K562 (cell line): ENCODE data around the gene DGAT2. TPM values are rescaled to one million over a fixed set of nuclear protein-coding genes. Genes with fewer than 3 reads are reported as not detected.

ENCODE experiments used
- ATAC-seq: fragments of 200-7000 bp; cut with Tn5 transposase; 3 replicates; pipeline ENCODE4 v1.9.1; 2020; ENCODE audit warnings: moderate library complexity
- BruUV-seq: library from RNA; stranded (reverse); fragments of 400-500 nt; replicated peaks from 2 replicates; lab custom pipeline; 2021; lab: Mats Ljungman, UMichigan
- CTCF ChIA-PET: fragments of 300-600 bp; formaldehyde crosslinking; extraction: SDS; loops from one replicate; lab custom pipeline; 2021; ENCODE audit warnings: low intra/inter-chr PET ratio; lab: Yijun Ruan, JAX
- POLR2A ChIA-PET: fragments of 300-600, 350-650 bp; sonication (Branson Sonifier 250); formaldehyde crosslinking; extraction: SDS; loops from one replicate; lab custom pipeline; 2021; ENCODE audit warnings: antibody characterized with exemption, inconsistent platforms; lab: Yijun Ruan, JAX
- DNase-seq, 4 experiments: peaks; one replicate each; pipeline versions ENCODE4 v3.0.0 to v3.0.0-alpha.2; 2011 to 2018; ENCODE audit warnings: low spot score in 3 of 4, mixed read lengths in 3 of 4; ENCODE audit errors: extremely low read depth in 1 of 4
- FAIRE-seq: peaks from 2 replicates; lab custom pipeline; 2011; peaks lifted over from hg19 to GRCh38; lab: Jason Lieb, UNC
- H2AFZ ChIP-seq: 2 replicates; pipeline ENCODE4 v1.6.0; 2011; ENCODE audit warnings: low read depth, low read length, control low read depth, inconsistent platforms
- H3K27ac ChIP-seq: fragments of 200-600 bp; 3 replicates; pipeline ENCODE4 v1.8.0; 2011; ENCODE audit warnings: low read depth, mild to moderate bottlenecking, control low read depth, inconsistent platforms, low read length, moderate library complexity, mixed read lengths; ENCODE audit errors: extremely low read depth
- H3K27me3 ChIP-seq, 2 experiments: fragments of 300-600 bp in 1 of 2; 2 replicates in 1 of 2; 3 replicates in 1 of 2; pipeline versions ENCODE4 v1.6.0 to v1.8.0; 2011; ENCODE audit warnings: inconsistent platforms in 2 of 2, low read length in 2 of 2, mild to moderate bottlenecking in 1 of 2, mixed read lengths in 1 of 2, moderate library complexity in 1 of 2; ENCODE audit not compliant: control insufficient read depth in 2 of 2, insufficient read depth in 2 of 2
- H3K36me3 ChIP-seq: fragments of 300-600 bp; 3 replicates; pipeline ENCODE4 v1.8.0; 2011; ENCODE audit warnings: mild to moderate bottlenecking, low read length, inconsistent platforms; ENCODE audit not compliant: control insufficient read depth, insufficient read depth
- H3K4me1 ChIP-seq, 2 experiments: fragments of 200-600 bp in 1 of 2; replicated peaks in 1 of 2; 2 replicates in 1 of 2; 3 replicates in 1 of 2; pipeline versions ENCODE4 v1.5.1 to v1.8.0; 2011; ENCODE audit warnings: inconsistent platforms in 2 of 2, low read length in 2 of 2, mild to moderate bottlenecking in 1 of 2, mixed read lengths in 1 of 2, moderate library complexity in 1 of 2; ENCODE audit not compliant: control insufficient read depth in 2 of 2, insufficient read depth in 2 of 2
- H3K4me2 ChIP-seq: 2 replicates; pipeline ENCODE4 v1.6.1; 2011; ENCODE audit warnings: low read length, control low read depth, inconsistent platforms, mixed read lengths; ENCODE audit not compliant: insufficient read depth
- H3K4me3 ChIP-seq: fragments of 200-600 bp; sonication (generic), shearing (Covaris generic); 2 replicates; pipeline ENCODE4 v1.5.1; 2016; ENCODE audit warnings: control low read depth, inconsistent platforms
- H3K79me2 ChIP-seq: fragments of 200-600 bp; 3 replicates; pipeline ENCODE4 v1.8.0; 2011; ENCODE audit warnings: low read length, inconsistent platforms; ENCODE audit not compliant: control insufficient read depth, insufficient read depth
- H3K9ac ChIP-seq, 2 experiments: 2 replicates each; pipeline versions ENCODE4 v1.6.0 to v1.6.1; 2011; ENCODE audit warnings: low read depth in 2 of 2, low read length in 2 of 2, control low read depth in 1 of 2, inconsistent platforms in 1 of 2, mild to moderate bottlenecking in 1 of 2, mixed read lengths in 1 of 2; ENCODE audit not compliant: insufficient read depth in 1 of 2
- H3K9me1 ChIP-seq: one replicate; pipeline ENCODE4 v1.6.0; 2011; ENCODE audit warnings: inconsistent platforms, mild to moderate bottlenecking, low read length, moderate library complexity; ENCODE audit not compliant: control insufficient read depth, insufficient read depth
- H3K9me3 ChIP-seq: replicated peaks from 2 replicates; pipeline ENCODE4 v1.5.1; 2011; ENCODE audit warnings: low read depth, low read length, inconsistent platforms; ENCODE audit not compliant: control insufficient read depth, insufficient read depth
- H4K20me1 ChIP-seq: replicated peaks from 2 replicates; pipeline ENCODE4 v1.6.1; 2011; ENCODE audit warnings: low read length, inconsistent platforms, mixed read lengths; ENCODE audit not compliant: control insufficient read depth, insufficient read depth
- ELF2 ChIP-seq: fragments of 250-450 bp; sonication (Bioruptor Pico); IDR thresholded peaks from 2 replicates; pipeline ENCODE4 v1.5.0; 2021; ENCODE audit warnings: mild to moderate bottlenecking
- HNRNPK ChIP-seq: fragments of 200-400 bp; formaldehyde crosslinking; IDR thresholded peaks from one replicate; pipeline ENCODE4 v1.6.1; 2018; ENCODE audit warnings: mild to moderate bottlenecking, low read depth, low read length; ENCODE audit not compliant: poor library complexity, severe bottlenecking
- MBD2 ChIP-seq: sonication (generic); IDR thresholded peaks from 2 replicates; pipeline ENCODE4 v1.6.1; 2016; ENCODE audit warnings: low read depth, borderline replicate concordance
- SETDB1 ChIP-seq: IDR thresholded peaks from one replicate; pipeline ENCODE4 v1.6.1; 2012; ENCODE audit warnings: low read length, control low read depth, inconsistent platforms
- TAF7 ChIP-seq: fragments of 450-650 bp; IDR thresholded peaks from 2 replicates; pipeline ENCODE4 v1.6.1; 2016; ENCODE audit warnings: missing genetic modification characterization, missing compliant biosample characterization
- ZKSCAN1 ChIP-seq: fragments of 150-350 bp; IDR thresholded peaks from 2 replicates; pipeline ENCODE4 v1.6.1; 2016; ENCODE audit warnings: low read depth, low read length
- ZKSCAN3 ChIP-seq: fragments of 250-450 bp; sonication (Bioruptor Pico); IDR thresholded peaks from 2 replicates; pipeline ENCODE4 v1.4.0; 2020
- WGBS: fragments of 100-300 bp; shearing (Covaris generic); methylation state at CpG from one replicate; pipeline ENCODE4 v1.1.6; 2016; ENCODE audit warnings: low coverage, mixed read lengths; ENCODE audit not compliant: insufficient coverage; ENCODE audit errors: missing lambda C conversion rate; 5-methylcytosine and 5-hydroxymethylcytosine counted together
- in situ Hi-C: fragments of 300-500 bp; cut with MboI; formaldehyde crosslinking; loops from 4 replicates; pipeline ENCODE4 v1.15.0; 2018; ENCODE audit warnings: inconsistent platforms, mixed read lengths
- intact Hi-C: fragments of 100-400 bp; cut with micrococcal nuclease; formaldehyde crosslinking; loops from 2 replicates; pipeline ENCODE4 v1.14.2; 2022
- polyA plus RNA-seq, 8 experiments: library from polyadenylated mRNA; depleted of rRNA in 4 of 8; stranded (reverse) in 5 of 8; unstranded in 3 of 8; fragments of >200 nt; fragmentation: Nextera tagmentation in 2 of 8; fragmentation: Illumina TruSeq in 1 of 8; extraction: Ambion mirVana in 2 of 8; extraction: Trizol in 1 of 8; gene quantifications; 2 replicates each; pipeline versions ENCODE4 v1.2.1 to v1.2.3, GENCODE V29; 2011 to 2014; ENCODE audit warnings: inconsistent platforms in 1 of 8, missing spikeins in 1 of 8
- total RNA-seq, 7 experiments: library from RNA; depleted of rRNA in 6 of 7; stranded (reverse); fragments of >200 nt in 6 of 7; fragmentation: Illumina TruSeq in 2 of 7; extraction: Trizol in 2 of 7; gene quantifications; 2 replicates each; pipeline versions ENCODE4 v1.2.1 to v1.2.3, GENCODE V29; 2011 to 2021; ENCODE audit warnings: low replicate concordance in 1 of 7
- TF ChIP-seq, protein P1 (sequence below): fragments of 450-650 bp; formaldehyde crosslinking; IDR thresholded peaks from 2 replicates; pipeline ENCODE4 v1.4.0; 2022; ENCODE audit warnings: missing genetic modification characterization

DGAT2 gene
- total and polyA plus RNA-seq, 9 of the 15 experiments (the other 6 are each of a cell fraction or from before 2014, with no cell fraction given) = 0.68 to 2.8 (median 1.8) TPM

DNA sequence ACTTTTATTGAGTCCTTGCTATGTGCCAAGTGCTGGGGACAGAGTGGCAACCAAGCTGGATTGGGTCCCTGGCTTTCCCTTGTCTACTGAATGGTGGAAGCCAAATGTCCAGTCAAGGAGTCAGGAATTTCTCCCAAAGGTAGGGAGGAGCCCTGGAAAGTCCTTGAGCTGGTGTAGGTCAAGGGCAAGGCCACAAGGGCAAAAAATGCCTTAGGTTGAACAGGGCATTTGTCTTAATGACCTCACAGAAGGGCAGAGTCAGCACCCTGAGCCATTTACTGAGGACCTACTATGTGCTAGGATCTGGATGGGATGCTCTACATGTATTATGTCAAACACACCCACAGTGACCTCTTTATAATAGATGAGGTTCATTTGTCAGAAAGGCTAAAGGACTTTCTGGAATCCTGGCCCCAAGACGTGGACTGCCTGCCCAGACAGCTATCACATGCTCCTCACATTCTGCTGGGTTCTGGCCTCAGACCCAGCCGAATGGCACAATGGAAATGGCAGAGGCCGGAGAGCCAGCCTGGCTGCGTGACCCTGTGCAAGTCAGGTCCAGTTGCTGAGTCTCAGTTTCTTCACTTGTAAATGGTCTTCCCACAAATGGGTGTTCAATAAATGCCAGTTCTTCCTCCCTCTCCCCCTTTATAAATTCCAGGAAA lies 33.3 kb upstream of the DGAT2 start:
- ChIA-PET CTCF (no interaction called here), POLR2A (interaction anchor here (0.5 to 1.5 kb wide), 4 partner anchors 9 to 158 kb away, joined by 3 to 5 read pairs (median 3); no protein-coding TSS in a partner anchor)
- Histone ChIP-seq H3K4me2 (no peak overlapping the region), H3K79me2 (no peaks in the 10 kb centered on the region), H3K9ac (no peak overlapping the region), H3K27me3 (peaks cover 19 to 49% of the 10 kb centered on the region in 2 experiments; a peak in 4 of 5 replicates), H3K9me3 (no peaks in the 10 kb centered on the region), H4K20me1 (no peaks in the 10 kb centered on the region; the same call in 1 of the 2 replicates), H2AFZ (no peak overlapping the region), H3K27ac (no peak overlapping the region), H3K36me3 (no peaks in the 10 kb centered on the region), H3K4me3 (no peak overlapping the region), H3K4me1 (no peaks in the 10 kb centered on the region; a peak in 1 of 5 replicates), H3K9me1 (no peaks in the 10 kb centered on the region)
- intact Hi-C loops (no loop called here), in situ Hi-C loops (no loop called here)
- BruUV-seq = no TSS peak
- 4% methylated on average over 4 of the region's 4 CpGs for WGBS
- TF ChIP-seq HNRNPK (no peak), TAF7 (no peak), SETDB1 (no peak), ZKSCAN3 (CRISPR knock-in tag) (no peak), ZKSCAN1 (peak; percentile 86), ELF2 (CRISPR knock-in tag) (no peak), MBD2 (no peak)
- TF ChIP-seq, protein P1, sequence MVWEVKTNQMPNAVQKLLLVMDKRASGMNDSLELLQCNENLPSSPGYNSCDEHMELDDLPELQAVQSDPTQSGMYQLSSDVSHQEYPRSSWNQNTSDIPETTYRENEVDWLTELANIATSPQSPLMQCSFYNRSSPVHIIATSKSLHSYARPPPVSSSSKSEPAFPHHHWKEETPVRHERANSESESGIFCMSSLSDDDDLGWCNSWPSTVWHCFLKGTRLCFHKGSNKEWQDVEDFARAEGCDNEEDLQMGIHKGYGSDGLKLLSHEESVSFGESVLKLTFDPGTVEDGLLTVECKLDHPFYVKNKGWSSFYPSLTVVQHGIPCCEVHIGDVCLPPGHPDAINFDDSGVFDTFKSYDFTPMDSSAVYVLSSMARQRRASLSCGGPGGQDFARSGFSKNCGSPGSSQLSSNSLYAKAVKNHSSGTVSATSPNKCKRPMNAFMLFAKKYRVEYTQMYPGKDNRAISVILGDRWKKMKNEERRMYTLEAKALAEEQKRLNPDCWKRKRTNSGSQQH (CRISPR knock-in tag) = no peak
- ATAC-seq (no peak), DNase-seq (no peak), FAIRE-seq (no peak)
